Trophoblast cell (in vitro differentiated cells and primary cell): Measurements from ENCODE around the gene KTN1.

Experiments used
- DNase-seq, 2 donors: peaks; one replicate each; pipeline ENCODE4 v3.0.0-alpha.2; 2016
- H2AFZ ChIP-seq: 2 replicates; pipeline ENCODE4 v1.6.1; 2013; ENCODE audit warnings: low read length, moderate library complexity, mild to moderate bottlenecking; ENCODE audit not compliant: insufficient read depth, poor library complexity
- H2AK5ac ChIP-seq: 2 replicates; pipeline ENCODE4 v1.6.1; 2013; ENCODE audit warnings: mild to moderate bottlenecking, low read length
- H2BK120ac ChIP-seq: 2 replicates; pipeline ENCODE4 v1.6.1; 2013; ENCODE audit warnings: low read length, mild to moderate bottlenecking, moderate library complexity; ENCODE audit not compliant: insufficient read depth, poor library complexity
- H2BK12ac ChIP-seq: 2 replicates; pipeline ENCODE4 v1.6.1; 2013; ENCODE audit warnings: mild to moderate bottlenecking, low read length, moderate library complexity
- H2BK5ac ChIP-seq: 2 replicates; pipeline ENCODE4 v1.6.1; 2013; ENCODE audit warnings: low read length, low read depth, moderate library complexity, mild to moderate bottlenecking; ENCODE audit not compliant: poor library complexity
- H3K14ac ChIP-seq: 2 replicates; pipeline ENCODE4 v1.6.1; 2013; ENCODE audit warnings: mild to moderate bottlenecking, low read length
- H3K18ac ChIP-seq: 2 replicates; pipeline ENCODE4 v1.6.1; 2013; ENCODE audit warnings: mild to moderate bottlenecking, low read length
- H3K23ac ChIP-seq: 2 replicates; pipeline ENCODE4 v1.6.1; 2013; ENCODE audit warnings: low read length
- H3K27ac ChIP-seq: 2 replicates; pipeline ENCODE4 v1.5.1; 2013; ENCODE audit warnings: low read depth, mild to moderate bottlenecking, inconsistent platforms, low read length, moderate library complexity
- H3K27me3 ChIP-seq: 2 replicates; pipeline ENCODE4 v1.6.1; 2013; ENCODE audit warnings: inconsistent platforms, mild to moderate bottlenecking, low read length, moderate library complexity; ENCODE audit not compliant: insufficient read depth
- H3K36me3 ChIP-seq, 2 experiments: 1 replicate in 1 of 2; 2 replicates in 1 of 2; pipeline ENCODE4 v1.6.1; 2013; ENCODE audit warnings: low read length in 2 of 2, mild to moderate bottlenecking in 2 of 2, moderate library complexity in 1 of 2; ENCODE audit not compliant: insufficient read depth in 2 of 2, control insufficient read depth in 1 of 2
- H3K4ac ChIP-seq: 2 replicates; pipeline ENCODE4 v1.6.1; 2013; ENCODE audit warnings: low read depth, mild to moderate bottlenecking, low read length, moderate library complexity
- H3K4me1 ChIP-seq, 2 experiments: 1 replicate in 1 of 2; 2 replicates in 1 of 2; pipeline ENCODE4 v1.6.1; 2013; ENCODE audit warnings: low read length in 2 of 2, mild to moderate bottlenecking in 2 of 2, moderate library complexity in 1 of 2; ENCODE audit not compliant: insufficient read depth in 2 of 2, control insufficient read depth in 1 of 2
- H3K4me2 ChIP-seq: 2 replicates; pipeline ENCODE4 v1.6.1; 2013; ENCODE audit warnings: inconsistent platforms, mild to moderate bottlenecking, low read length, moderate library complexity
- H3K4me3 ChIP-seq: 2 replicates; pipeline ENCODE4 v1.5.1; 2013; ENCODE audit warnings: mild to moderate bottlenecking, low read depth, low read length, inconsistent platforms
- H3K79me1 ChIP-seq: one replicate; pipeline ENCODE4 v1.6.1; 2013; ENCODE audit warnings: low read length
- H3K79me2 ChIP-seq: 2 replicates; pipeline ENCODE4 v1.6.1; 2013; ENCODE audit warnings: low read length, mild to moderate bottlenecking; ENCODE audit not compliant: control insufficient read depth, insufficient read depth, poor library complexity
- H3K9ac ChIP-seq: 2 replicates; pipeline ENCODE4 v1.6.1; 2013; ENCODE audit warnings: mild to moderate bottlenecking, low read length
- H3K9me3 ChIP-seq: 2 replicates; pipeline ENCODE4 v1.6.1; 2013; ENCODE audit warnings: low read depth, mild to moderate bottlenecking, control low read depth, inconsistent platforms, low read length; ENCODE audit not compliant: insufficient read depth
- H4K12ac ChIP-seq: 2 replicates; pipeline ENCODE4 v1.6.1; 2013; ENCODE audit warnings: low read depth, mild to moderate bottlenecking, low read length, moderate library complexity
- H4K8ac ChIP-seq: 2 replicates; pipeline ENCODE4 v1.6.1; 2013; ENCODE audit warnings: low read depth, mild to moderate bottlenecking, low read length, moderate library complexity
- H4K91ac ChIP-seq: one replicate; pipeline ENCODE4 v1.6.1; 2013; ENCODE audit warnings: low read depth, mild to moderate bottlenecking, low read length, moderate library complexity
- WGBS: extraction: QIAGEN DNeasy Blood & Tissue Kit; methylation state at CpG from one replicate; pipeline ENCODE4 v1.1.7; 2013; ENCODE audit warnings: missing lambda C conversion rate; ENCODE audit not compliant: insufficient read length, insufficient coverage; ENCODE audit errors: extremely low coverage; 5-methylcytosine and 5-hydroxymethylcytosine counted together

Gene KTN1

GRCh38 chr14:55686713-55687112 lies 106.7 kb downstream of the KTN1 start:
- WGBS, result no CpG with 5 or more reads among the region's 7 CpGs
- H3K79me1 ChIP-seq, result no peaks in the 10 kb centered on the region
- H3K4ac ChIP-seq, result no peak overlapping the region
- H4K91ac ChIP-seq, result no peak overlapping the region
- H3K18ac ChIP-seq, result no peak overlapping the region
- H3K36me3 ChIP-seq, result peaks cover 4 to 17% of the 10 kb centered on the region in 2 experiments
- H2AK5ac ChIP-seq, result no peak overlapping the region
- no peak overlapping the region for H3K14ac ChIP-seq
- H2AFZ ChIP-seq, result no peak overlapping the region
- H3K4me1 ChIP-seq, result no peaks in the 10 kb centered on the region
- DNase-seq, result no peak
- no peak overlapping the region for H4K8ac ChIP-seq
- no peak overlapping the region for H4K12ac ChIP-seq
- H2BK5ac ChIP-seq, result no peak overlapping the region
- no peaks in the 10 kb centered on the region for H3K27me3 ChIP-seq
- H3K27ac ChIP-seq, result no peak overlapping the region
- no peak overlapping the region for H3K4me2 ChIP-seq
- H3K79me2 ChIP-seq, result no peaks in the 10 kb centered on the region
- no peak overlapping the region for H2BK120ac ChIP-seq
- H2BK12ac ChIP-seq, result no peak overlapping the region
- no peak overlapping the region for H3K4me3 ChIP-seq
- no peak overlapping the region for H3K9ac ChIP-seq
- no peaks in the 10 kb centered on the region for H3K9me3 ChIP-seq
- H3K23ac ChIP-seq, result no peak overlapping the region

GRCh38 chr14:55688566-55688965 lies 108.6 kb downstream of the KTN1 start:
- Histone ChIP-seq H3K27ac (no peak overlapping the region), H3K9me3 (no peaks in the 10 kb centered on the region), H3K23ac (no peak overlapping the region), H3K36me3 (peaks cover 4 to 17% of the 10 kb centered on the region in 2 experiments), H3K4me3 (no peak overlapping the region), H4K8ac (no peak overlapping the region), H3K79me2 (no peaks in the 10 kb centered on the region), H3K4me1 (no peaks in the 10 kb centered on the region), H3K14ac (no peak overlapping the region), H2AFZ (no peak overlapping the region), H3K18ac (no peak overlapping the region), H3K27me3 (no peaks in the 10 kb centered on the region), H2BK120ac (no peak overlapping the region), H2AK5ac (no peak overlapping the region), H3K4ac (no peak overlapping the region), H4K12ac (no peak overlapping the region), H2BK12ac (no peak overlapping the region), H4K91ac (no peak overlapping the region), H3K9ac (no peak overlapping the region), H2BK5ac (no peak overlapping the region), H3K4me2 (no peak overlapping the region), H3K79me1 (no peaks in the 10 kb centered on the region)
- DNase-seq, result peak in 1 of 2 donors; percentile 7
- WGBS, result no CpG with 5 or more reads among the region's 2 CpGs

DNA sequence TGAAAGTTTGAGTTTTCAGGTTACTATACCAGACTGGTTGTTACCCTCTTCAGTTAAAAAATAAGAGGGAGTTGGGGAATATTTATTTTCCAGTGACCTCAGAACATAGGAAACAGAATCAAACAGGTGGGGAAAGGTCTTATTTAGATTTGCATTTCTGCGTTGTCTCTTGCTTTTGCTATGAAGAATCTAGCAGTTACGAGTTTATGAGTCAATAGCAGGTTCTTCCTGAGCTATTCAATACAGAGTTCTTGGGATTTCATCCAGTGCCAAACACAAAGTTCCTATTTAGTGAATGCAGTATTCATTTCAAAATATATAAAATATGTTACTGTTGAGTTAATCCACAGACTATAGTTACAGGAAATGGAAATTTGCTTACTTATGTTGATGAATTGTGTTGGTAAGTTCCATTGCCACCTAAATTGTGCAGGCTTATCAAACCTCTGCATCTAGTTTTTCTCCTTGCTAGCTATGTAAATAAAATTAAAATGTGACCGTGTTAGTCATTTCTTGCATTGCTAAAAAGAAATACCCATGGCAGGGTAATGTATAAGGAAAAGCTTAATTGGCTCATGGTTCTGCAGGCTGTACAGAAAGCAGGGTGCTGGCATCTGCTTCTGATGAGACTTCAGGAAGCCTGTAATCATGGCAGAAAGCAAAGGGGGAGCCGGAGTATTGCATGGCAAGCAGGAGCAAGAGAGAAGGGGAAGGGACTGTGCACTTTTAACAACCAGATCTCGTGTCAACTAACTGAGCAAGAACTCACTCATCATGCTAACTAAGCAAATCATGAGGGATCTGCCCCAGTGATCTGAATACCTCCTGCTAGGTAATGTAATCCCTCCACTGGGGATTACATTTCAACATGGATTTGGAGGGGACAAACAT lies 110.2 kb downstream of the KTN1 start:
- WGBS, result no CpG with 5 or more reads among the region's 5 CpGs
- Histone ChIP-seq H3K36me3 (peaks cover 2 to 11% of the 10 kb centered on the region in 2 experiments), H4K91ac (no peak overlapping the region), H3K4me1 (no peaks in the 10 kb centered on the region), H4K8ac (no peak overlapping the region), H3K14ac (no peak overlapping the region), H2BK12ac (no peak overlapping the region), H2BK5ac (no peak overlapping the region), H2BK120ac (no peak overlapping the region), H3K4me3 (no peak overlapping the region), H3K27me3 (no peaks in the 10 kb centered on the region), H3K18ac (no peak overlapping the region), H3K79me1 (no peaks in the 10 kb centered on the region), H3K9ac (no peak overlapping the region), H2AK5ac (no peak overlapping the region), H3K27ac (no peak overlapping the region), H3K79me2 (no peaks in the 10 kb centered on the region), H3K23ac (no peak overlapping the region), H3K9me3 (no peaks in the 10 kb centered on the region), H4K12ac (no peak overlapping the region), H3K4me2 (no peak overlapping the region), H3K4ac (no peak overlapping the region), H2AFZ (no peak overlapping the region)
- no peak for DNase-seq

- H3K4me2 ChIP-seq, result no peak overlapping the region
- H3K79me1 ChIP-seq, result no peaks in the 10 kb centered on the region
- no peak overlapping the region for H3K4ac ChIP-seq
- no peak overlapping the region for H4K91ac ChIP-seq
- H2BK5ac ChIP-seq, result no peak overlapping the region
- no peak overlapping the region for H2BK120ac ChIP-seq
- no peak overlapping the region for H3K4me3 ChIP-seq
- no peak overlapping the region for H2BK12ac ChIP-seq
- H2AK5ac ChIP-seq, result no peak overlapping the region
- no peak overlapping the region for H3K14ac ChIP-seq
- H3K4me1 ChIP-seq, result no peaks in the 10 kb centered on the region
- H3K27me3 ChIP-seq, result no peaks in the 10 kb centered on the region
- no peak overlapping the region for H3K9ac ChIP-seq
- no peak overlapping the region for H3K27ac ChIP-seq
- no peak overlapping the region for H3K23ac ChIP-seq
- no peaks in the 10 kb centered on the region for H3K9me3 ChIP-seq
- H2AFZ ChIP-seq, result no peak overlapping the region
- H3K79me2 ChIP-seq, result no peaks in the 10 kb centered on the region
- no peak overlapping the region for H4K8ac ChIP-seq
- H4K12ac ChIP-seq, result no peak overlapping the region
- DNase-seq, result no peak
- H3K36me3 ChIP-seq, result peaks cover 0 to 5% of the 10 kb centered on the region in 2 experiments
- no peak overlapping the region for H3K18ac ChIP-seq
These were observed 111.7 kb downstream of the KTN1 start for GRCh38 chr14:55691659-55692058.
